GM21360 (cell line): ENCODE measurements around the gene PHF8.

Experiments
- ATAC-seq: cut with Tn5 transposase; IDR thresholded peaks from one replicate; pipeline ENCODE4 v1.9.1; 2021; ENCODE audit warnings: mild to moderate bottlenecking, moderate library complexity; ENCODE audit not compliant: unreplicated experiment

Gene PHF8

DNA sequence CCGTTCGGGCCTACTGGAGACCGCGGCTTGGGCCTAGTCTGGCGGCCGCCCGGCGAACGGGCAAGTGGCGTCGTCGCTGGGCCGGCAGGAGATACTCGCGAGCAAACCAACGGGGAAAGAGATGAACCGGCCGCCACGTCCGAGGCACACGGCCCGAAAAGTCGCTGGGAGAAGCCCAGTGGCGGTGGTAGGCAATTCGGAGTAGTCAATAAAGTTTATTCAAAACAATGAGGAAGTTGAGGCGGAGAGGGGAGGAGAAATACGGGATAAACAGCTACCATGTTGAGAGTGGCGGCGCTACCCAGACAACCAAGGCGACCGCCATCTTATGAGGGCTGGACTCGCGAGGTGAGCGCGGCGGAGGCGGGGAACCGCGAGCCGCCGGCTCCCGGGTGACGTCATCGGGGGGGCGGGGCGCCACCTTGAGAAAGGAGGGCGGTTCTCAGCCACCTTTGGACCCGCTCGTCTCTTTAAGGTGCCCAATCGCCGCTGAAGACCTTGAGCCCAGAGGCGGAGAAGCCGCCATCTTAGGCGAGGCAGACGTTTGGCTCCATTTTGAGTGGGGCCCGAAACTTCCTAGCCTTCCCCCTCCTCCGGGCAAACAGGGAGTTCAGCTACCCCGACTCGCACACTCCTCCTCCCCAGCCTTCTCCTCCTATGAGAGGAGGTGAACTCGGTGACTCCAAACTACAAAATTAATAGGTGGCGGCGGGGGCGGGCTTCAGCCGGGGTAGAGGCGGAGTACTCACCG lies at the start of gene PHF8:
Gene PHF8, minus strand, starts transcription at position 348 of the 751 bp plus-strand sequence. CDS start 1,745 bp downstream, outside the sequence.
- peak; percentile 82 for ATAC-seq

DNA sequence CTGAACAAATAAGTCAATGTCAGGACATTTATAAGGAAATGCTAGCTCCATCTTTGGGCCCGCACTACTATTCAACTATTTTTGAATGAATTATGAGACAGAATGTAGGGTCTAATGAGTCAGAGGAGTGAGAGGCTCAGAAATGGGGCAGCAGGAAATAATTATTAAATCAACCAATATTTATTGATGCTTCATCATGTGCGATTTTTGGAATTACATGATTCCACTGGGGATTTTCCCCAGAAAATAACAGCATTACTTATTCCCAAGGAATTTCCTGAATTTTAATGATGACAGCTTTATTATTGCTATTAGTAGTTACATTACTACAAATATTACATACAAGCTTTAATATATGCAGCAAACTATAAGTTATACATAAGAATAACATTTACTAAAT lies 49.3 kb upstream of the PHF8 start:
- ATAC-seq = no peak

DNA sequence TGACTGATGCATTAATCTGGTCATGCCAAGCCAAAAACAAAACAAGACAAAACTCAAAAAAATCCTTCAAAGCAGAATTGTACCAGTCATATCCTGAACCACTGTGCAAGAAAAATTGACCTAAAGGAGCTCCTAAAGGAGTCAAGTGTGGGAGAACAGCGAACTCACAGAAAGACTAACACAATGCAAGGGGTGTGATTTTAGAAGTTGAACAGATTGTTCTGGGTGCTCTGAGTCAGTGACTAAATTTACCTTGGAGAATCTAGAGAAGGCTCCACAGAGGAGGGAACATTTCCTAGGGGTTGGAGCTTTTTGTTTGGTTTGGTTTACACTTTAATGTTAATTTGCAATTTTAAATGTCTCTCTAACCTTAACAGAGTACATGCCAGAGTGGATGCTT lies 48.9 kb upstream of the PHF8 start:
- no peak for ATAC-seq

DNA sequence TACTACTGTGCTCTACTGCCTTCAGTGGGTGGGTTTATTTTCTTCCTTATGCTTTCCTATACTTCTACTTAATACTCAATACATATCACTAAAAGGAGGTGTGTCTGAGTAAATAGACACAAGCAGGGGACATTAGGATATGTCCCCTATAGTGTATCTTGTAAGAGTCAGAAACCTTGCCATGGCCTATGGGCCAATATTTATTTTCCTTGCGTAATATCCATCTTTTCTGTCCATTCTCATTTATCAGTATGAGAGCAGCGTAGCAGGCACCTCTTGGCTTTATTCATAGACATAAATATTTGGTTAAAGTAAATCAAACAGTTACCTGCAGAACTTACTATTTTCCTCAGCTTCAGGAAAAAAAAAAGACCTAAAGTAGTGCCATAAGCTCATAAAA lies 46.6 kb upstream of the PHF8 start:
- no peak for ATAC-seq

DNA sequence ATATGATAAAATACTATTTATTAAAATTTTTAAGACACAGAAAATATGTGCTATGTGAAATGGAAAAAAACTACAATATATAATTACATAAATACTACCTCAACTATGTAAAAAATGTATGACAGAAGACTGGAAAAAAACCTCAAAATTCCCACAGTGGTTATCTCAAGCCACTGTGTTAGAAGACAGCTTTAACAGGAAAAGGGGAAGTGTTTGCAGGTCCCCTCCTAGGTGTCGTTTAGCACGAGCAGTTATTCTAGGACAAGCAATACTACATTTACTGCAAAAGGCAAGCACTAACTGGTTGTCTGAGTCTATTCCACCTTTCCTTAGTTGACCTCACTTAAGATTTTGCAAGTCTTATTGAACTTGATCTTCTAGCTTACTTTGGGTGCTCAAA lies 44.9 kb upstream of the PHF8 start:
- ATAC-seq = no peak

DNA sequence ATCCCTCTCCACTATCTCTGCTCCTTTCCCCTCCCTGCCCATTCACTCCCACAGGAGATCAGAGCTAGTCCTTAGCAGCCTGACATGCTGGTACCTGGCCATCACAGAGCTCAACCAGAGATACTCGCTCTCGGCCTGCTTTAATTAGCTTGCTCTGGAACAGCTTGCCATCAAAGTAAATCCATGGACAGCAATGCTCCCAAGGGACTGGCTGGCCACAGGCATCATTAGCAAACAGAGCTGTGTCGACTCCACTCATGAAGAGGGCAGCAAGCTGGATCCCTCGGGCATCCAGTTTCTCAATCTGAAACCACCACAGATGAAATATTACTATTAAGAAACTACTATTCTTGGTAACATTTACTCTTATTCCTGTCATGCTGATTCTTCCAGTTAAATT lies 43.4 kb upstream of the PHF8 start:
- no peak for ATAC-seq

DNA sequence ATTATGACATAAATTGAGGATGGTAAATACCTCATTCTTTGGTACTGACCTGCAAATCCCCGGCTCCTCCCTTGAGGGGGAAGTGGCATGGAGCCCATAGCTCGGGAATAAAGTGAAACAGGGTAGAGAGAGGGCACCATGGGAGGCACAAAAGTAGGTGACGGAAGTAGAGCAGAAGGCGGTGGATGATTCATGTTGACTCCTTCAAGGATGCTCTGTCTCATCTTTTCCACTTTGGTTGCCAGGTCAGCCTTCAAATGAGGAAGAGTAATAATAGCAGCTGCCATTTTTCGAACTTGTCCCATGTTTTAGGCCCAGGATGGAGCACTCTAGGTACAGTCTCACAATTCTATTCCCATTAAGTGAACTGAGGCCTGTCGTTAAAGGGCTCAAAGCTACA lies 41.4 kb upstream of the PHF8 start:
- no peak for ATAC-seq

DNA sequence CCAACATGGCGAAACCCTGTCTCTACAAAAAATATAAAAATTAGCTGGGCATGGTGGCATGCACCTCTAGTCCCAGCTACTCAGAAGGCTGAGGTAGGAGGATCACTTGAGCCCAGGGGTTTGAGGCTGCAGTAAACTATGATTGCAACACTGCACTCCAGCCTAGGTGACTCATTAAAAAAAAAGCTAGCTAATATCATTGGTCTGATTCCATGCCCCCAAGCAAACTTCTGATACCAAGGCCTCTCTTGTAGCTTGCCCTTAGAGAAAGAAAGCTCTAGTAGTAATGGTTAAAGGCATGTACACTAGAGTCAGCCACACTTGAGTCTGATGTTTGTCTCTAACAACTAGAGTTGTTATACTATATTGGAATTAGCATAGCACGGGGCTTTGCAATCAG lies 32.6 kb upstream of the PHF8 start:
- no peak for ATAC-seq

DNA sequence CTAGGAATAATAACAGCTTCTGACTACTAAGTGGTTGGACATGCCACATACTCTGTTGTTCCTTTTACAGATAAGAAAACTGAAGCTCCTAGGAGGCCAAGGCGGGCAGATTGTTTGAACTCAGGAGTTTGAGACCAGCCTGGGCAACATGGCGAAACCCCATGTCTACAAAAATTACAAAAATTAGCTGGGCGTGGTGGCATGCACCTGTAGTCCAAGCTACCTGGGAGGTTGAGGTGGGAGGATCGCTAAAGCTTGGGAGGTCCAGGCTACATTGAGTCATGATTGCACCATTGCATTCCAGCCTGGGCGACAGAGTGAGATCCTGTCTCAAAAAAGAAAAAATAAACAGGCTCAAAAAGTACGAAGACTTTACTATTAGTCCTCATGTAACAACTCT lies 30.6 kb upstream of the PHF8 start:
- no peak for ATAC-seq

DNA sequence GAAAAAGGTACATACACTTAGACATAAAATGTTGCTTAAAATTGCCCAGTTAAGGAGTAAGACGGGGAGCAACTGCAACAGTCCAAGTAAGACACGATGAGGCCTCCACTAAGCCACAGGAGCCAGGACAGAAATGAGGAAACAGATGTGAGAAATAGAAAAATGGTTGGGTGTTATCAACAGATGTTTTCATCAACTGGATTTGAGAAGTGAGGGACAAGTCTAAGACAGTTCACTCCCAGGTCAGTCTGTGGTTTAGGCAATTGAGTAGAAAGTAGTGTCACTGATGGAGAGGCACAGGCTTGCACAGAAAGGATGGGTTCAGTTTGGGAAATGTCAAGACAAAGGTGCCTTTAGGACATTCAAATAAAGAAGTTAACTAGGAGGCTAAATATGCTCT lies 23.5 kb upstream of the PHF8 start:
- ATAC-seq = no peak

DNA sequence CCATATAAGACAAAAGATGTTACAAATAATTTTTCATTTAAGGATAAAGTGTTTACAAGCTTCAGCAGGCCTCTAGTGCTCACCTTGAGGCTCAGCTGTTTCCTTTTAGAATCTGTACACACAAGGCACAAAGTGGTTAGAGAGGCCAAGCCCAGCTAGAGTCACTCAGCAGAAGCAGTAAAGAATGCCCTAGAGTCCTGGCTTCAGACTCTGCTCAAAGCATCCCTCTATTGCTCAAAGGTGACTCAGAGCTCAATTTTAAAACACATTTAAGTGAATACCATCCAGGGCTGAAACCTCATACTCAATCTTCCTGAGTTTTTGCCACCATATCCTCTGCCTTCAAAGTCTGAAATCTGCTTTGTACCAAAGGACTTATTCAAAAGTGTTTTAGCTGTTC lies 22.6 kb upstream of the PHF8 start:
- no peak for ATAC-seq

DNA sequence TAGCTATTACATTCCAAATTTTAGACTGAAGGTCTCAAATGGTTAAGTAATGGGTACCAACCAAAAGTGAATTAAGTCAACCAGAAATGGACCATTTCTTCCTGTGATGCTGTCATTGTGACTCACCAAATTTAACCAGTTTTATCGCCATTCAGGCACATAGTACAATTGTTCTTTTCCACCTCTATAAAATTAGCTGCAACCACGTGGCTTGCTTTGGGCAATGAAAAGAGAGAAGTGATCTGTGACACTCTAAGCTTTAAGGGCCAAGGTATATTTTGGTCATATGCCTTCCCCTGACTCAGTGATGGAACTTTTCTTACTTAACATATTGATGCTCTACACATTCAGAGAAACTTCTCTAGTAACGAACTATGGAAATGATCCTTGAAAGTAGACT lies 20.3 kb upstream of the PHF8 start:
- ATAC-seq = no peak

DNA sequence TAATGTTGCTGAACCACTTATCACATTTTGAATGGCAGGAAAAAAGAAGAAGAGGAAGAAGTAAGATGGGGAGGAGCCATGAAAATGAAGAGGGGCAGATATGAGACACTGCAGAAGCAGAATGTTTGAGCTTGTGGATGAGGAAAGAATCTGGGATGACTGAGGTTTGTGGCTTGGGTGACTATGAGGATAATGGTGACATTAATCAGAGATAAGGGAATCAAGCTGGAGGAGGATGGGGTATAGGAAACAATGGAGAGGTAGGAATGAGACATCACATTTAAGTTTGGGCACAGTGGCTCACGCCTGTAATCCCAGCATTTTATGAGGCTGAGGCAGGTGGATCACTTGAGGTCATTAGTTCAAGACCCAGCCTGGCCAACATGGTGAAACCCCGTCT lies 19.1 kb upstream of the PHF8 start:
- ATAC-seq = no peak

DNA sequence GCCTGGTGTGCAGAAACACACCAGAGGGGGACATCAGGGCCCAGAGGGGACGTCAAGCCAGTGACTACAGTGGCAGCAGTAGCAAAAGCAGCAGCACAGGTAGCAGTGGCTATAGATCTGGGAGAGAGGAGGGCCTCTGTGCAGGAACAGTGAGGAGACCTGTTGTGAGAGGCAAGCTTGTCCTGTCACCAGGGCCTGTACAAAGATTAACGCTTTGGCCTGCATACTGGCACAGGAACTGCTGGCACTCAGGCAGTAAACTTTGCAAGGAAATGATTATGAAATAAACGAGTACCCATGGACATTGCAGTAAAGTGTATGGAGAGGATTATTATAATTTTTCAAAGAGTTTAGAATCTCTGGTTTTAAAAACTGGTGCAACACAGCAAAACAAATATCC lies 5.5 kb upstream of the PHF8 start:
- no peak for ATAC-seq

DNA sequence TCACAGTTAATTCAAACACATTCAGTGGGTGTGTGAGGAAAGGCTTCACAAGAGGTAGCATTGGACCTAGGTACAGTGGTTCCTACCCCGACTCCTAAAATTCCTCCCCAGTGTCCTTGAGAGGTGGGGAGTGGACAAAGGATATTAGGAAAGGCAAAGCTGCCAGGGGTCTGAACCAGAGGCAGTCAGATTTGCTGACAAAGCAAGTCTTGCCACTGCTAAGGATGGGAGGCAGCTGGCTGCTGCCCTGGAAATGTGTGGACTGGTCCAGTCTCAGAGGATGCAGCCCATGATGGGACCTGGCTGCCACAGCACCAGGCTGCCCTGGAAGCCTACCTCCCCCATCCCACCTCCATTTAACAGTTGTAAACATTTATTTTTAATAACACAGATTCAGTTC lies 4.1 kb upstream of the PHF8 start:
- ATAC-seq = no peak

DNA sequence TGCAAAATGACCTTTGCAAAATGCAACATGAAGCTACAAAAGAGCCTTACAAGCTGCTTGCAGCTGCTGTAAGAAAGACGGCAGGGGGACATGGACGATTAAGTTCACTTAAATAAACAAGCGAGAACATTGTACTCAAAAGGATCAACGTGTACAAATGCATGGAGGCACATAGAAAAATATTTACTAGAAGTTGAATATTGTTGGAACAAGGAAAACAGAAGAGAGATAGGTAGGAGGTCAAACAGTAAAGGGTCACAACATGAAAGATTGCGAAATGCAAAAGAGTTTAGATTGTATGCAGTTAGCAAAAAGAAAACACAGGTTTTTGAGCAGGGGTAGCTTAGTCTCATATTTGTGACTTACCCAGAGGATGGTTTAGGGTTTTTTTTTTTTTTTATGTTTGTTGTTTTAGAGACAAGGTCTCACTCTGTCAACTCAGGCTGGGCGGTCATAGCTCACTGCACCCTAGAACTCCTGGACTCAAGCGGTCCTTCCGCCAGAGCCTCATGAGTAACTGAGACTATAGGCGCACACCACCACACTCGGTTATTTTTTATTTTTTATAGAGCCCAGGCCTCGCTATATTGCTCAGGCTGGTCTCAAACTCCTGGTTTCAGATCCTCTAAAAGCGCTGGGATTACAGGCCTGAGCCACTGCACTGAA lies 1.4 kb upstream of the PHF8 start:
- ATAC-seq = no peak

DNA sequence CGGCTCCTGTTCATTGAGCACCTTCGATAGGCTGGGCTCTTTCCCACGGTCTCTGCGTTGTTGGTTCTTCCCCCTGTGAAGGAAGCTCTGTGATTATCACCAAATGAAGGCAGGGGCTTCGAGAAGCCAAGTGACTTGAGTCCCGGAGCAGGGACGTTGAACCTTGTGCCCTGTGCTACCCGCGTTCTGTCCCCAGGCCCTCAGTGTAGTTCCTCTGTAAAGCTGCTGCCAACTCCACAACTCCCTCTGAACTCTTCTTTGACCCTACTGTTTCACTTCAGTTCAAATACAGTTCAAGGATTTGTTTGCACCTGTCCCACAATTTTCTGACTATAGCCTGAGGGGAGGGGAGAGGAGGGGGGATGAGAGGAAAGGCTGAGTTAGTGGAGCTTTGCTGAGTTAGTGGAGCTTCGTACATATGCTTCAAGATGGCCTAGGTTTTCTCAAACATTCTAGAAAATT lies 635 bp upstream of the PHF8 start:
- no peak for ATAC-seq

DNA sequence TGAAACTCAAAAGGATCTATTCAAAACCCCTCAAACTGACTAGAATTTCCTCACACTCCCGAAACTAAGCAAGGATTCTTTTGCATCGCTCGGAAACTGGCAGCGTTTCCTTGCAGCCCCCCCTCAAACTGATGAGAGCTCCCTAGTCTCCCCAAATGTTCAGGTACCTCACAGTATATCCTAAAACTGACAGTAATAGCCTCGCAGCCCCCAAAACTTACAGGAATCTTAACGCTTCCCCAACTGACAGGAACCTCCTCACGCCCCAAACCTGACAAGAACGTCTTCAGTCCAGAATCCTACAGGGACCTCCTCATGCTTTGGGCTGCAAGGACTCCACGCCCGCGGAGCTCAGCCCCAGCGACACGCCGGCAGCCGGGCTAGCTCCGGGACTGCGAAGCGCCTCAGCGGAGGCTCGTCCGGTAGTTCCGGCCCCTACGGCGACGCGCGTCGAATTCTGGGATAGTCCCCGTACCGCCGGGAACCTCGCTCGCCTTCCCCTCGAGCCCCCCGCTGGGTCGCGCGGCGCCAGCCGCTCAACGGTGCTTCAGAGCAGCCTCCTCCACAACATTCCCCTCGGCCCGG lies 640 bp downstream of the PHF8 start:
- peak; percentile 11 for ATAC-seq

DNA sequence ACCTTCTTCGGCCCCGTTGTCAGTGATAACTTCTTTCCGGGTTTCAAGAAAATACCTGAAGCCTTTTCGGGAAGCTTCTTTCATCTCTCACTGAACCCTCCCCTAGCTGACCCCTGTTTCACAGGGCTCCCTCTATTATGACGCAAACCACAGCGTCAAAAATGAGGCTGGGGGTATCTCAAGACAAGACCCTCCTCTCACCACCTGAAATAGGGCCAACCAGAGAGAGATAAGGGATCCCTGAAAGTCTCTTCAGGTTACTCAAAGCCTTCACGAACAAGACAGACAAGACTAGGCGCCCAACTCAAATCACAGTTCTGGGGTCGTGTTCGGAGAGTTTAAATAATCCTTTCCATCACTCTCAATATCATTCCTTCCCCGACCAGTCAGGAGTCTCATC lies 1.2 kb downstream of the PHF8 start:
- no peak for ATAC-seq

DNA sequence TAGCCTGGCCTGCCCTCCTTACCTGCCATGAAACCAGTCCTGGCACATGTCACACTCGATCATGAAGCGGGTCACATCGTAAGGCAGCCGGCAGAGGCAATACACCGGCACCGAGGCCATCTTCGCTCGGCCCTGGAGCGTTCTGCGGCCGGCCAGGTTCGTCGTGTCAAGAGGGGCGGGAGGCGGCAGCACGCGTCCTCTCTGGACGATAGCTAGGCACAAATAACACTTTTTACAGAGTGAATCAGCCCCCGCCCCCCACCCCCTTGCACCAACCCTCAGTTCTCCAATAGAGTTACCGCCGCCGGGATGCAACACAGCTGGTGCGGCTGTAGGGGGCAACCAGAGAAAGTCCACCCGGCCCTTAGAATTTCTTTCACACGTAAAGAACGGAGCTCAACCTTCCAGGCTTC lies 1.7 kb downstream of the PHF8 start:
- no peak for ATAC-seq

DNA sequence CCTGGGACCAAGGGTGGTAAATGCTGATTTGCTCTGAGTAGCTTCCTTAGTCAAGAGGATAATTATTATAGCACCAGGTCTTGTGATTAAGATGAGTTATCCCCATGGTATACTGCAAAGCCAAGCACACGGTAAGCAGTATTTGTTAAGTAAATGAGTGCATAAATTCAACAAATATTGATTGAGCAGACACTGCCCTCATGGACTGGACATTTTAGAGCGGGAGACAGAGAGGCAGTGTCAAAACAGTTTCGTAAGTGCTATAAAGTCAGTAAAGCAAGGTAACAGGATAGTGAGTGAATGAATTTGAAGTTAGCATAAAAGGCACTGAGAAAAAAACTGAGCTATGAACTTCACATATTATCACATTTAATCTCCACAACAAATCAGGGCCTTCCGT lies 13.9 kb downstream of the PHF8 start:
- ATAC-seq = no peak

DNA sequence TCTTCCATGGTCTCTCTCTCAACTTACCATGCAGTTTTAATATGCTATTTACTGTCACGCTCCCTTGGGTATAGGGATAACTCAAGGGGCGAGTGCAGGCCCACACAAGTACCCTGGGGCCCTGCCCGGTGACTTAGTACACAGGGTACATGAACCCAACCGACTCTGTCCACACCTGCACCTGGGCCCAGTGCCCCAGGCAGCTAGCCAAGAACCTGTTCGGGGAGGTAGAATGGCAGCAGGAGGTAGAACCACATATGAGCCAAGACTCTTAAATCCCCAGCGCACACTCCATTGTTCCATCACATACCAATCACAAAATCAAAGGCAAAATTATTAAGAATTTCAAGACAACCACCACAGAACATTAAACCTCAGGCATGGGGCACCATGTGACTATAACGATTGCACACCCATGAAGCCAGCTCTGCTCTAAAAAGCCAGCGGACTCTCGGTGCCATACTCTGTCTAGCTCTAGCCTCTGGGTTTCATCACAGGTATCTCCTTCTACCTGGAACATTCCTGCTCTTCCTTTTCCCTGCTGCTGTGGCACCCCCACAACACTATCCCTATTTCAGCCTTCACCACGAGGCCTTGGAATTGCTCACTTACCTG lies 14.6 kb downstream of the PHF8 start:
- ATAC-seq = no peak
